BLaER1 treated with 17β-estradiol and CSF1 and Interleukin-3, amounts not matched to agents 10 nM and 100 nM (cell line): ENCODE results near the gene TOP3A.

Experiments used
- H3K27ac ChIP-seq, 11 experiments: shearing (Covaris generic); formaldehyde crosslinking; 2 replicates each; pipeline ENCODE4 v1.8.1; 2022
- H3K27me3 ChIP-seq, 11 experiments: shearing (Covaris generic); formaldehyde crosslinking; 2 replicates each; pipeline ENCODE4 v1.8.1; 2022
- H3K36me3 ChIP-seq, 11 experiments: shearing (Covaris generic); formaldehyde crosslinking; 2 replicates each; pipeline ENCODE4 v1.8.1; 2022
- H3K4me1 ChIP-seq, 10 experiments: shearing (Covaris generic); formaldehyde crosslinking; 2 replicates each; pipeline ENCODE4 v1.8.1; 2022
- H3K4me2 ChIP-seq, 11 experiments: shearing (Covaris generic); formaldehyde crosslinking; 2 replicates each; pipeline ENCODE4 v1.8.1; 2022
- H3K4me3 ChIP-seq, 10 experiments: shearing (Covaris generic); formaldehyde crosslinking; 2 replicates each; pipeline ENCODE4 v1.8.1; 2022
- H3K9ac ChIP-seq, 11 experiments: shearing (Covaris generic); formaldehyde crosslinking; 2 replicates each; pipeline ENCODE4 v1.8.1; 2022
- H3K9me3 ChIP-seq, 11 experiments: shearing (Covaris generic); formaldehyde crosslinking; replicated peaks in 1 of 11; 2 replicates each; pipeline ENCODE4 v1.8.1; 2022
- H4K20me1 ChIP-seq, 11 experiments: shearing (Covaris generic); formaldehyde crosslinking; 2 replicates each; pipeline ENCODE4 v1.8.1; 2022
- Cebpa-rat ChIP-seq, 11 experiments: shearing (Covaris generic); IDR thresholded peaks; 2 replicates each; pipeline ENCODE4 v1.8.1; 2022

TOP3A gene

DNA sequence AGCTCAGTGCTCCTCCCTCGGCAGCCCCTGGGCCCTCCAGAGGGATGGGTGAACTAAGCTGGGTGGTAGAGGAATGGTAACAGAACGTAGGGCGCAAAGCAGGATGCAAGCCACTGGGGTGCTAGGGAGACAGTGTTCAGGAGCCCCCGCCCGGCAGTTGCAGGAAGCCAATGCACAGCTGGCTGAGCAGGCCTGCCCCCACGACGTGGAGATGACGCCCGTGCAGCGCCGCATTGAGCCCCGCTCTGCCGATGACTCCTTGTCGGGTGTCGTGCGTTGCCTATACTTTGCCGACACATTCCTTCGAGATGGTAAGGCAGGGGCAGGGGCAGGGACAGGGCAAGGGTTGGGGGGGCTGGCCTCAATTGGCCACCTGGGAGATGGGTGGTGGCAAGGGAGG lies 76.5 kb downstream of the TOP3A start:
- no peak overlapping the region for H3K9ac ChIP-seq
- H3K27ac ChIP-seq = no peak overlapping the region
- H3K4me2 ChIP-seq = no peak overlapping the region
- H3K27me3 ChIP-seq = no peaks in the 10 kb centered on the region
- no peaks in the 10 kb centered on the region for H3K9me3 ChIP-seq
- no peak overlapping the region for H3K4me3 ChIP-seq
- no peak for TF ChIP-seq Cebpa-rat (IDR thresholded peaks at IDR 0.05)
- H3K36me3 ChIP-seq = peaks cover 51 to 98% (median 80%) of the 10 kb centered on the region in 11 experiments
- peaks cover 0 to 21% (median 14%) of the 10 kb centered on the region in 10 experiments; a peak in 15 of 20 replicates for H3K4me1 ChIP-seq
- H4K20me1 ChIP-seq = peaks cover 0 to 92% (median 8%) of the 10 kb centered on the region in 11 experiments; a peak in 14 of 22 replicates

GRCh38 chr17:18237461-18237860 lies 77.3 kb downstream of the TOP3A start:
- Histone ChIP-seq H3K27ac (no peak overlapping the region), H3K36me3 (peaks cover 57 to 99% (median 84%) of the 10 kb centered on the region in 11 experiments), H3K27me3 (no peaks in the 10 kb centered on the region), H3K9me3 (no peaks in the 10 kb centered on the region), H3K4me3 (no peak overlapping the region), H4K20me1 (peaks cover 0 to 95% (median 12%) of the 10 kb centered on the region in 11 experiments; a peak in 15 of 22 replicates), H3K9ac (no peak overlapping the region), H3K4me2 (no peak overlapping the region), H3K4me1 (peaks cover 0 to 21% (median 14%) of the 10 kb centered on the region in 10 experiments; a peak in 15 of 20 replicates)
- no peak for TF ChIP-seq Cebpa-rat (IDR thresholded peaks at IDR 0.05)

GRCh38 chr17:18236494-18236893 lies 78.3 kb downstream of the TOP3A start:
- Histone ChIP-seq H3K27me3 (no peaks in the 10 kb centered on the region), H3K9ac (peak overlapping the region in 1 of 11 experiments; percentile 42; a peak in 1 of 22 replicates), H3K27ac (no peak overlapping the region), H3K4me1 (peaks cover 0 to 21% (median 14%) of the 10 kb centered on the region in 10 experiments; a peak in 15 of 20 replicates), H4K20me1 (peaks cover 0 to 95% (median 22%) of the 10 kb centered on the region in 11 experiments; a peak in 15 of 22 replicates), H3K9me3 (no peaks in the 10 kb centered on the region), H3K4me3 (no peak overlapping the region), H3K4me2 (no peak overlapping the region; a peak in 3 of 22 replicates), H3K36me3 (peaks cover 52 to 97% (median 81%) of the 10 kb centered on the region in 11 experiments)
- no peak for TF ChIP-seq Cebpa-rat (IDR thresholded peaks at IDR 0.05)

- no peaks in the 10 kb centered on the region for H3K9me3 ChIP-seq
- H3K4me3 ChIP-seq = no peak overlapping the region; a peak in 1 of 20 replicates
- peaks cover 0 to 95% (median 26%) of the 10 kb centered on the region in 11 experiments; a peak in 19 of 22 replicates for H4K20me1 ChIP-seq
- H3K4me1 ChIP-seq = peaks cover 0 to 21% (median 13%) of the 10 kb centered on the region in 10 experiments; a peak in 15 of 20 replicates
- no peak for TF ChIP-seq Cebpa-rat (IDR thresholded peaks at IDR 0.05)
- peak overlapping the region in 9 of 11 experiments; percentile 7 to 73 (median 42); a peak in 14 of 22 replicates for H3K9ac ChIP-seq
- H3K36me3 ChIP-seq = peaks cover 46 to 97% (median 74%) of the 10 kb centered on the region in 11 experiments
- no peaks in the 10 kb centered on the region for H3K27me3 ChIP-seq
- H3K4me2 ChIP-seq = peak overlapping the region in 6 of 11 experiments; percentile 13 to 85 (median 61); a peak in 11 of 22 replicates
- H3K27ac ChIP-seq = peak overlapping the region in 6 of 11 experiments; percentile 14 to 57 (median 28); a peak in 10 of 22 replicates
Measured at GRCh38 chr17:18235743-18236256, 79.0 kb downstream of the TOP3A start.

DNA sequence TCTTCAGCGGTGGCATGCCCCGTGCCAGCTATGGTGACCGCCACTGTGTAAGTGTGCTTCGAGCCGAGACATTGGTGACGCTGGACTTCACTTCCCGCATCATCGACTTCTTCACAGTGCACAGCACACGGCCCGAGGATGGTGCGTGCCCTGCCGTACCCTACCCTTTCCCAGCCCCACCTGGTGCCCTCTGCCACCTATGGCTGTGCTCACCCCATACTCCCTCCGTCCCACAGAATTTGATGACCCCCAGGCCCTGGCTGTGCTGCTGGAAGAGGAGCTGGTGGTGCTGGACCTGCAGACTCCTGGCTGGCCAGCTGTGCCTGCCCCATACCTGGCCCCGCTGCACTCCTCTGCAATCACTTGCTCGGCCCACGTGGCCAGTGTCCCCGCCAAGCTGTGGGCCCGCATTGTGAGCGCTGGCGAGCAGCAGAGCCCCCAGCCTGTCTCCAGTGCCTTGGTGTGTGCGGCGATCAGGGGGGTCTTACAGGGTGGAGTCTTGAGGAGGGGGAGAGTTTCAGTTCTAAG lies 79.9 kb downstream of the TOP3A start:
- peak overlapping the region in 5 of 11 experiments; percentile 7 to 73 (median 45); a peak in 4 of 22 replicates for H3K9ac ChIP-seq
- TF ChIP-seq Cebpa-rat (IDR thresholded peaks at IDR 0.05) = no peak
- no peaks in the 10 kb centered on the region for H3K27me3 ChIP-seq
- peak overlapping the region in 5 of 11 experiments; percentile 56 to 85 (median 65); a peak in 9 of 22 replicates for H3K4me2 ChIP-seq
- peaks cover 0 to 21% (median 12%) of the 10 kb centered on the region in 10 experiments; a peak in 14 of 20 replicates for H3K4me1 ChIP-seq
- H3K27ac ChIP-seq = peak overlapping the region in 4 of 11 experiments; percentile 14 to 57 (median 30); a peak in 3 of 22 replicates
- H3K9me3 ChIP-seq = no peaks in the 10 kb centered on the region
- no peak overlapping the region for H3K4me3 ChIP-seq
- H4K20me1 ChIP-seq = peaks cover 0 to 95% (median 35%) of the 10 kb centered on the region in 11 experiments; a peak in 20 of 22 replicates
- peaks cover 43 to 90% (median 70%) of the 10 kb centered on the region in 11 experiments for H3K36me3 ChIP-seq

DNA sequence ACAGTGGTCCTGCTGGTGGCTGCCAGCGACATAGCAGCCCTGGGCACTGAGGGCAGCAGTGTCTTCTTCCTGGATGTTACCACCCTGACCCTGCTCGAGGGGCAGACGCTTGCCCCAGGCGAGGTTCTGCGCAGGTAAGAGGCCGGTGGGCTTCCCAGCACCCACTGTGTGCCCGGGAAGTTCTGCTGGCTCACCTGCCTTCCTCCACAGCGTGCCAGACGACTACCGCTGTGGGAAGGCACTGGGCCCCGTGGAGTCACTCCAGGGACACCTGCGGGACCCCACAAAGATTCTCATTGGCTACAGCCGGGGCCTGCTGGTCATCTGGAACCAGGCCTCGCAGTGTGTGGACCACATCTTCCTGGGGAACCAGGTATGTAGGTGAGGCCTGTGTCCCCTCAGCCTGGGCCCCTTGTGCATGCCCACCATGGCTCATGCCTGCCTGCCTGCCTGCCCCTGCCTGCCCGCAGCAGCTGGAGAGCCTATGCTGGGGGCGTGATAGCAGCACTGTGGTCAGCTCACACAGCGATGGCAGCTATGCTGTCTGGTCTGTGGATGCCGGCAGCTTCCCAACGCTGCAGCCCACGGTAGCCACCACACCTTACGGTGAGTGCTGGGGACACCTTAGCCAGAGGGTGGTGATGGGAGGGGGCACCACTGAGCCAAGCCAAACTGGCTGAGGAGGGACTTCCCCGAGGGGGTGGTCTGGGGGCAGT lies 80.8 kb downstream of the TOP3A start:
- no peak overlapping the region for H3K4me2 ChIP-seq
- H3K27ac ChIP-seq = no peak overlapping the region
- H4K20me1 ChIP-seq = peaks cover 4 to 95% (median 44%) of the 10 kb centered on the region in 11 experiments; a peak in 19 of 22 replicates
- no peak for TF ChIP-seq Cebpa-rat (IDR thresholded peaks at IDR 0.05)
- H3K36me3 ChIP-seq = peaks cover 43 to 80% (median 66%) of the 10 kb centered on the region in 11 experiments
- no peak overlapping the region for H3K9ac ChIP-seq
- H3K4me1 ChIP-seq = peaks cover 0 to 21% (median 12%) of the 10 kb centered on the region in 10 experiments; a peak in 14 of 20 replicates
- no peak overlapping the region for H3K4me3 ChIP-seq
- H3K9me3 ChIP-seq = no peaks in the 10 kb centered on the region
- H3K27me3 ChIP-seq = no peaks in the 10 kb centered on the region

- Histone ChIP-seq H3K9me3 (no peaks in the 10 kb centered on the region), H3K9ac (0 out of 22 replicates have a peak overlapping the region, but pooled peaks of 1 of the 11 experiments have one; percentile 0), H3K36me3 (peaks cover 27 to 52% (median 43%) of the 10 kb centered on the region in 11 experiments), H3K4me2 (no peak overlapping the region), H3K27me3 (no peaks in the 10 kb centered on the region), H3K27ac (no peak overlapping the region), H3K4me1 (peaks cover 11 to 38% (median 28%) of the 10 kb centered on the region in 10 experiments), H4K20me1 (peaks cover 4 to 96% (median 59%) of the 10 kb centered on the region in 11 experiments; a peak in 21 of 22 replicates), H3K4me3 (no peak overlapping the region)
- no peak for TF ChIP-seq Cebpa-rat (IDR thresholded peaks at IDR 0.05)
Measured at GRCh38 chr17:18231164-18231563, 83.6 kb downstream of the TOP3A start.

- no peak for TF ChIP-seq Cebpa-rat (IDR thresholded peaks at IDR 0.05)
- Histone ChIP-seq H3K27ac (no peak overlapping the region), H4K20me1 (peaks cover 4 to 92% (median 59%) of the 10 kb centered on the region in 11 experiments; a peak in 21 of 22 replicates), H3K4me1 (peaks cover 13 to 33% (median 23%) of the 10 kb centered on the region in 10 experiments), H3K9me3 (no peaks in the 10 kb centered on the region), H3K9ac (0 out of 22 replicates have a peak overlapping the region, but pooled peaks of 1 of the 11 experiments have one; percentile 0), H3K36me3 (peaks cover 26 to 46% (median 36%) of the 10 kb centered on the region in 11 experiments), H3K4me2 (no peak overlapping the region), H3K27me3 (no peaks in the 10 kb centered on the region), H3K4me3 (no peak overlapping the region)
Measured at GRCh38 chr17:18230288-18231141, 84.3 kb downstream of the TOP3A start.
